ENCODE results near the gene MYL2. TPM values are rescaled to one million over a fixed set of nuclear protein-coding genes. Genes with fewer than 3 reads are reported as not detected.
"Not testable (repeated sequence)": the region's sequence is repeated elsewhere in the genome, so short reads cannot be mapped to it uniquely, and the experiment has no call there.

MYL2 gene
- total RNA-seq, 1 donor from 2014 or later = not detected

DNA sequence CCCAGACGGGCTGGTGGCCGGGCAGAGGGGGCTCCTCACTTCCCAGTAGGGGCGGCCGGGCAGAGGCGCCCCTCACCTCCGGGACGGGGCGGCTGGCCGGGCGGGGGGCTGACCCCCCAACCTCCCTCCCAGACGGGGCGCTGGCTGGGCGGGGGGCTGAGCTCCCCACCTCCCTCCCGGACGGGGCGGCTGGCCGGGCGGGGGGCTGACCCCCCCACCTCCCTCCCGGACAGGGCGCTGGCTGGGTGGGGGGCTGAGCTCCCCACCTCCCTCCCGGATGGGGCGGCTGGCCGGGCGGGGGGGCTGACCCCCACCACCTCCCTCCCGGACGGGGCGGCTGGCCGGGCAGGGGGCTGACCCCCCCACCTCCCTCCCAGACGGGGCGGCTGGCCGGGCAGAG is 30.1 kb upstream of the MYL2 start:
- not testable (repeated sequence) for H3K9me3 ChIP-seq (ENCODE audit: insufficient read depth, low read depth, low read length); H3K27ac ChIP-seq (ENCODE audit: low read depth, low read length); H3K79me2 ChIP-seq (ENCODE audit: insufficient read depth, low read length); FAIRE-seq; H3K4me1 ChIP-seq (ENCODE audit: insufficient read depth, low read length); H3K36me3 Mint-ChIP-seq (ENCODE audit: low read depth, unreplicated experiment); H3K36me3 ChIP-seq (ENCODE audit: insufficient read depth, low read length); DNase-seq (ENCODE audit: low read depth); H3K9ac ChIP-seq (ENCODE audit: low read length); H2AFZ ChIP-seq (ENCODE audit: low read depth, low read length); H3K9me3 Mint-ChIP-seq (ENCODE audit: unreplicated experiment); H3K4me3 Mint-ChIP-seq (ENCODE audit: unreplicated experiment); H3K27ac Mint-ChIP-seq (ENCODE audit: unreplicated experiment); H4K20me1 ChIP-seq (ENCODE audit: insufficient read depth, low read length); H3K4me3 ChIP-seq (ENCODE audit: insufficient read depth, low read depth, low read length); H3K27me3 ChIP-seq (ENCODE audit: insufficient read depth, low read length); H3K4me2 ChIP-seq (ENCODE audit: low read length); H3K27me3 Mint-ChIP-seq (ENCODE audit: low read depth, unreplicated experiment); H3K4me1 Mint-ChIP-seq (ENCODE audit: low read depth, unreplicated experiment)

DNA sequence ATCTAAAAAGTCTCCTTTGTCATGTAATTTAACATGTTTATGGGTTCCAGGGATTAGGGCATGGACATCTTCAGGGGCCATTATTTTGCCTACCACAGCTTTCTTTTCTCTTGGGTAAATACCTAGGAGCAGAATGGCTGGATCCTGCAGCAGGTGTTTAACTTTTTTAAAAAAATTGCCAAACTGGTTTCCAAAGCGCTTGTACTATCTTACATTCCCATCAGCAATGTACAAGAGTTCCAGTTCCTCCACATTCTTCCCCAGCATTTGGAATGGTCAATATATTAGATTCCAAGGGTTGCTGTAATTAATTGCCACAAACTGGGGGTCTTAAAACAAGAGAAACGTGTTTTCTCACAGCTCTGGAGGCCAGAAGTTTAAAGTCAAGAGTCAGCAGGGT is 27.7 kb upstream of the MYL2 start:
- Histone ChIP-seq H3K79me2 (ENCODE audit: insufficient read depth, low read length) (no peaks in the 10 kb centered on the region), H3K4me2 (ENCODE audit: low read length) (no peak overlapping the region), H3K27ac (ENCODE audit: low read depth, low read length) (no peak overlapping the region), H2AFZ (ENCODE audit: low read depth, low read length) (no peak overlapping the region), H3K9ac (ENCODE audit: low read length) (no peak overlapping the region), H3K36me3 (ENCODE audit: insufficient read depth, low read length) (no peaks in the 10 kb centered on the region), H3K27me3 (ENCODE audit: insufficient read depth, low read length) (peaks cover 3% of the 10 kb centered on the region), H3K9me3 (ENCODE audit: insufficient read depth, low read depth, low read length) (peaks cover 4% of the 10 kb centered on the region), H3K4me3 (ENCODE audit: insufficient read depth, low read depth, low read length) (no peak overlapping the region), H4K20me1 (ENCODE audit: insufficient read depth, low read length) (no peaks in the 10 kb centered on the region), H3K4me1 (ENCODE audit: insufficient read depth, low read length) (no peaks in the 10 kb centered on the region)
- DNase-seq (ENCODE audit: low read depth) = no peak
- H3K4me1 Mint-ChIP-seq (ENCODE audit: low read depth, unreplicated experiment) = no peaks in the 10 kb centered on the region
- peaks cover 6% of the 10 kb centered on the region for H3K27me3 Mint-ChIP-seq (ENCODE audit: low read depth, unreplicated experiment)
- TF ChIP-seq, protein P1, sequence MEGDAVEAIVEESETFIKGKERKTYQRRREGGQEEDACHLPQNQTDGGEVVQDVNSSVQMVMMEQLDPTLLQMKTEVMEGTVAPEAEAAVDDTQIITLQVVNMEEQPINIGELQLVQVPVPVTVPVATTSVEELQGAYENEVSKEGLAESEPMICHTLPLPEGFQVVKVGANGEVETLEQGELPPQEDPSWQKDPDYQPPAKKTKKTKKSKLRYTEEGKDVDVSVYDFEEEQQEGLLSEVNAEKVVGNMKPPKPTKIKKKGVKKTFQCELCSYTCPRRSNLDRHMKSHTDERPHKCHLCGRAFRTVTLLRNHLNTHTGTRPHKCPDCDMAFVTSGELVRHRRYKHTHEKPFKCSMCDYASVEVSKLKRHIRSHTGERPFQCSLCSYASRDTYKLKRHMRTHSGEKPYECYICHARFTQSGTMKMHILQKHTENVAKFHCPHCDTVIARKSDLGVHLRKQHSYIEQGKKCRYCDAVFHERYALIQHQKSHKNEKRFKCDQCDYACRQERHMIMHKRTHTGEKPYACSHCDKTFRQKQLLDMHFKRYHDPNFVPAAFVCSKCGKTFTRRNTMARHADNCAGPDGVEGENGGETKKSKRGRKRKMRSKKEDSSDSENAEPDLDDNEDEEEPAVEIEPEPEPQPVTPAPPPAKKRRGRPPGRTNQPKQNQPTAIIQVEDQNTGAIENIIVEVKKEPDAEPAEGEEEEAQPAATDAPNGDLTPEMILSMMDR (IDR thresholded peaks at IDR 0.05; ENCODE audit: insufficient read depth, low read depth, low read length) = no peak
- no peak for TF ChIP-seq EZH2 (IDR thresholded peaks at IDR 0.05; ENCODE audit: insufficient read depth, low read length)
- H3K9me3 Mint-ChIP-seq (ENCODE audit: unreplicated experiment) = peaks cover 10% of the 10 kb centered on the region
- no peaks in the 10 kb centered on the region for H3K36me3 Mint-ChIP-seq (ENCODE audit: low read depth, unreplicated experiment)
- FAIRE-seq = no peak
- H3K27ac Mint-ChIP-seq (ENCODE audit: unreplicated experiment) = no peak overlapping the region
- H3K4me3 Mint-ChIP-seq (ENCODE audit: unreplicated experiment) = no peak overlapping the region

DNA sequence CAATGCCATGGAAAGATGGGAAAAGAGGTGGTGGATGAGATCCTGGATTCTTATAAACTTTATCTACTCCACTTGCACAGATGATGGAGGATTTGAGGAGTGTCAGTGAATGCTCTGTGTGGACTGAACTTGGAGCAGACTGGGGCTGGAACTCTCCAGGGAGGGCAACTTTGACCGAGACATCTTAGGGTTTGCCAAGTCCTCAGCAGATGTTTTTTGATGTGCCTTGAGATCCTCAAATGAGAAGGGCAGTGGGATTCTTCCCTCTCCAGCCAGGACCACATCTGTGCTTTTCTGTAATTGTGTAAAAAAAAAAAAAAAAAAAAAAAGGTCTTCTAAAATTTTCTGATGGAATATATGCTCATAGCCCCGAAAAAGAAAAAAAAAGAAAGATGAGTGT is 23.0 kb upstream of the MYL2 start:
- Histone ChIP-seq H4K20me1 (ENCODE audit: insufficient read depth, low read length) (no peaks in the 10 kb centered on the region), H3K4me2 (ENCODE audit: low read length) (no peak overlapping the region), H3K27me3 (ENCODE audit: insufficient read depth, low read length) (peaks cover 3% of the 10 kb centered on the region), H2AFZ (ENCODE audit: low read depth, low read length) (no peak overlapping the region), H3K9ac (ENCODE audit: low read length) (no peak overlapping the region), H3K4me1 (ENCODE audit: insufficient read depth, low read length) (no peaks in the 10 kb centered on the region), H3K27ac (ENCODE audit: low read depth, low read length) (no peak overlapping the region), H3K79me2 (ENCODE audit: insufficient read depth, low read length) (no peaks in the 10 kb centered on the region), H3K36me3 (ENCODE audit: insufficient read depth, low read length) (no peaks in the 10 kb centered on the region), H3K4me3 (ENCODE audit: insufficient read depth, low read depth, low read length) (no peak overlapping the region), H3K9me3 (ENCODE audit: insufficient read depth, low read depth, low read length) (peaks cover 4% of the 10 kb centered on the region)
- FAIRE-seq (no peak), DNase-seq (ENCODE audit: low read depth) (no peak)
- Mint-ChIP-seq H3K36me3 (ENCODE audit: low read depth, unreplicated experiment) (no peaks in the 10 kb centered on the region), H3K4me3 (ENCODE audit: unreplicated experiment) (no peak overlapping the region), H3K27me3 (ENCODE audit: low read depth, unreplicated experiment) (peaks cover 11% of the 10 kb centered on the region), H3K9me3 (ENCODE audit: unreplicated experiment) (peaks cover 8% of the 10 kb centered on the region), H3K4me1 (ENCODE audit: low read depth, unreplicated experiment) (no peaks in the 10 kb centered on the region), H3K27ac (ENCODE audit: unreplicated experiment) (no peak overlapping the region)
- TF ChIP-seq, protein P1 (IDR thresholded peaks at IDR 0.05; ENCODE audit: insufficient read depth, low read depth, low read length) = no peak
- TF ChIP-seq EZH2 (IDR thresholded peaks at IDR 0.05; ENCODE audit: insufficient read depth, low read length) = no peak
